ENCODE data around the gene MPG. TPM values are rescaled to one million over a fixed set of nuclear protein-coding genes. Genes with fewer than 3 reads are reported as not detected.

Gene MPG
- total RNA-seq, 1 experiment from 2014 or later, result 62.8 TPM

GRCh38 chr16:130533-131173 lies 52.6 kb downstream of the MPG start:
- Mint-ChIP-seq H3K27me3 (ENCODE audit: insufficient read depth, unreplicated experiment) (no peaks in the 10 kb centered on the region), H3K4me1 (ENCODE audit: insufficient read depth, unreplicated experiment) (peaks cover 7% of the 10 kb centered on the region), H3K27ac (ENCODE audit: low read depth, unreplicated experiment) (no peak overlapping the region), H3K36me3 (ENCODE audit: insufficient read depth, unreplicated experiment) (peaks cover 14% of the 10 kb centered on the region), H3K4me3 (ENCODE audit: unreplicated experiment) (no peak overlapping the region), H3K9me3 (ENCODE audit: unreplicated experiment) (no peaks in the 10 kb centered on the region)
- POLR2A ChIA-PET, result interaction anchor here (0.5 kb wide), 1 partner anchor 11 kb away, joined by 3 read pairs; no protein-coding TSS in a partner anchor
- CTCF ChIA-PET, result interaction anchor here (0.6 kb wide), 1 partner anchor 66 kb away, joined by 3 read pairs; no protein-coding TSS in a partner anchor
- no peak for TF ChIP-seq CTCF (IDR thresholded peaks at IDR 0.05; ENCODE audit: unreplicated experiment)
- BruUV-seq (replicated peaks), result no TSS peak
- intact Hi-C loops (cut with micrococcal nuclease), result no loop called here
- no peak for DNase-seq (ENCODE audit: unreplicated experiment)

GRCh38 chr16:132120-132519 lies 54.1 kb downstream of the MPG start:
- Mint-ChIP-seq H3K36me3 (ENCODE audit: insufficient read depth, unreplicated experiment) (peaks cover 20% of the 10 kb centered on the region), H3K4me1 (ENCODE audit: insufficient read depth, unreplicated experiment) (peaks cover 7% of the 10 kb centered on the region), H3K27ac (ENCODE audit: low read depth, unreplicated experiment) (no peak overlapping the region), H3K27me3 (ENCODE audit: insufficient read depth, unreplicated experiment) (no peaks in the 10 kb centered on the region), H3K9me3 (ENCODE audit: unreplicated experiment) (no peaks in the 10 kb centered on the region), H3K4me3 (ENCODE audit: unreplicated experiment) (no peak overlapping the region)
- no peak for TF ChIP-seq CTCF (IDR thresholded peaks at IDR 0.05; ENCODE audit: unreplicated experiment)
- CTCF ChIA-PET, result interaction anchor here (0.7 to 2.6 kb wide), 3 partner anchors 14 to 160 kb away, joined by 3 to 20 read pairs (median 4); no protein-coding TSS in a partner anchor
- POLR2A ChIA-PET, result no interaction called here
- intact Hi-C loops (cut with micrococcal nuclease), result no loop called here
- DNase-seq (ENCODE audit: unreplicated experiment), result no peak
- BruUV-seq (replicated peaks), result no TSS peak

GRCh38 chr16:133716-134115 lies 55.7 kb downstream of the MPG start:
- intact Hi-C loops (cut with micrococcal nuclease), result no loop called here
- Mint-ChIP-seq H3K9me3 (ENCODE audit: unreplicated experiment) (no peaks in the 10 kb centered on the region), H3K27ac (ENCODE audit: low read depth, unreplicated experiment) (peak overlapping the region; percentile 7), H3K27me3 (ENCODE audit: insufficient read depth, unreplicated experiment) (no peaks in the 10 kb centered on the region), H3K4me3 (ENCODE audit: unreplicated experiment) (no peak overlapping the region), H3K4me1 (ENCODE audit: insufficient read depth, unreplicated experiment) (peaks cover 7% of the 10 kb centered on the region), H3K36me3 (ENCODE audit: insufficient read depth, unreplicated experiment) (peaks cover 9% of the 10 kb centered on the region)
- no TSS peak for BruUV-seq (replicated peaks)
- TF ChIP-seq CTCF (IDR thresholded peaks at IDR 0.05; ENCODE audit: unreplicated experiment), result no peak
- DNase-seq (ENCODE audit: unreplicated experiment), result no peak
- ChIA-PET POLR2A (interaction anchor here (0.6 kb wide), 1 partner anchor 96 kb away, joined by 4 read pairs; the partner anchor contains the start of gene LUC7L), CTCF (interaction anchor here (0.8 to 2.6 kb wide), 3 partner anchors 16 to 48 kb away, joined by 4 to 20 read pairs (median 6); no protein-coding TSS in a partner anchor)

Other genes with a start within 250 kb of the MPG start
- gene POLR3K, start 24.6 kb upstream of the MPG start, total RNA-seq (2022), result 14.8 and 19.2 TPM in 2 replicates
- 11.9 and 21.2 TPM in 2 replicates for gene SNRNP25, start 24.4 kb upstream of the MPG start, total RNA-seq (2022)
- 26.3 and 30.0 TPM in 2 replicates for gene RHBDF1, start 5.6 kb upstream of the MPG start, total RNA-seq (2022)
- 34.9 and 45.2 TPM in 2 replicates for gene NPRL3, start 60.4 kb downstream of the MPG start, total RNA-seq (2022)
- not detected in 2 replicates for gene HBZ, start 74.4 kb downstream of the MPG start, total RNA-seq (2022)
- gene HBM, start 87.8 kb downstream of the MPG start, total RNA-seq (2022), result not detected in 2 replicates
- gene HBA2, start 94.7 kb downstream of the MPG start, total RNA-seq (2022), result not detected in 2 replicates
- 2.2 and 2.9 TPM in 2 replicates for gene HBA1, start 98.5 kb downstream of the MPG start, total RNA-seq (2022)
- gene HBQ1, start 102.2 kb downstream of the MPG start, total RNA-seq (2022), result not detected in 2 replicates
- 58.9 and 74.1 TPM in 2 replicates for gene LUC7L, start 151.2 kb downstream of the MPG start, total RNA-seq (2022)
- 61.2 and 67.3 TPM in 2 replicates for gene FAM234A, start 156.6 kb downstream of the MPG start, total RNA-seq (2022)
- 1.7 and 3.6 TPM in 2 replicates for gene RGS11, start 197.7 kb downstream of the MPG start, total RNA-seq (2022)
- gene ARHGDIG, start 202.4 kb downstream of the MPG start, total RNA-seq (2022), result not detected in 2 replicates
- 0.56 TPM in 1 of 2 replicates, not detected in the other for gene PDIA2, start 204.9 kb downstream of the MPG start, total RNA-seq (2022)

Data from MCF 10A (cell line).